Neural cell (in vitro differentiated cells): ENCODE data around the gene ZNHIT3. TPM values are rescaled to one million over a fixed set of nuclear protein-coding genes. Genes with fewer than 3 reads are reported as not detected.

ENCODE experiments used
- polyA plus RNA-seq: library from polyadenylated mRNA; depleted of rRNA; stranded (reverse); fragments of >200 nt; gene quantifications from 2 replicates; pipeline ENCODE4 v1.2.3, GENCODE V29; 2014
- small RNA-seq, 3 experiments: library from RNA; depleted of rRNA; stranded (forward); fragments of <200 nt; gene quantifications; one replicate each; pipeline ENCODE3, GENCODE V24; 2012

The ZNHIT3 gene
- polyA plus RNA-seq, 1 donor from 2014 or later: 226 TPM

Small RNAs within 50 kb of the gene (small RNA-seq; reads per million reads assigned to genes)
- gene RNA5SP439: 0 reads per million in 3 experiments

Other genes with a start within 250 kb of the ZNHIT3 start
- gene TBC1D3I, start 222.1 kb upstream of the ZNHIT3 start, polyA plus RNA-seq: 0.32 and 4.2 TPM in 2 replicates
- not detected in 2 replicates for gene TBC1D3G, start 162.8 kb upstream of the ZNHIT3 start, polyA plus RNA-seq
- 2.0 TPM in 1 of 2 replicates, not detected in the other for gene TBC1D3H, start 98.2 kb upstream of the ZNHIT3 start, polyA plus RNA-seq
- gene MYO19, start 48.2 kb downstream of the ZNHIT3 start, polyA plus RNA-seq: 51.5 and 66.7 TPM in 2 replicates
- gene PIGW, start 48.3 kb downstream of the ZNHIT3 start, polyA plus RNA-seq: 2.7 and 5.4 TPM in 2 replicates
- 99.3 and 112 TPM in 2 replicates for gene GGNBP2, start 58.2 kb downstream of the ZNHIT3 start, polyA plus RNA-seq
- gene DHRS11, start 105.2 kb downstream of the ZNHIT3 start, polyA plus RNA-seq: 13.4 and 18.6 TPM in 2 replicates
- gene MRM1, start 114.9 kb downstream of the ZNHIT3 start, polyA plus RNA-seq: 1.8 and 4.0 TPM in 2 replicates